Measurements from ENCODE around the gene WIPF2. TPM values are rescaled to one million over a fixed set of nuclear protein-coding genes. Genes with fewer than 3 reads are reported as not detected.

WIPF2 gene
- total and polyA plus RNA-seq, 2 of the 8 experiments (the other 6 are each of a cell fraction or from before 2014, with no cell fraction given): 6.9 to 25.3 TPM

GRCh38 chr17:40218740-40219593 lies at the start of gene WIPF2 (continued):
- TF ChIP-seq ZNF274 (IDR thresholded peaks at IDR 0.05; ENCODE audit: borderline replicate concordance, extremely low read depth, low read length) (no peak), CBX8 (IDR thresholded peaks at IDR 0.05; ENCODE audit: borderline replicate concordance, low read depth, low read length) (no peak), SIRT6 (IDR thresholded peaks at IDR 0.05; ENCODE audit: low read length) (no peak), RAD21 (IDR thresholded peaks at IDR 0.05 in 1 of 2, conservative IDR thresholded peaks at IDR 0.05 in 1 of 2; ENCODE audit: low read depth in 2 of 2, low read length in 2 of 2) (peak; percentile 2 to 26; a peak in 2 of 4 replicates), RXRA (IDR thresholded peaks at IDR 0.05; ENCODE audit: insufficient read depth, low read depth, low read length) (no peak), NANOG (IDR thresholded peaks at IDR 0.05; ENCODE audit: insufficient read depth, low read depth, low read length, poor library complexity, severe bottlenecking) (no peak), TEAD4 (IDR thresholded peaks at IDR 0.05; ENCODE audit: low read depth, low read length) (peak; percentile 49; the same call in 1 of the 2 replicates), HDAC6 (IDR thresholded peaks at IDR 0.05; ENCODE audit: low read depth, low read length) (no peak)
